Mucosa of stomach (tissue), 1 donor: Measurements from ENCODE around the gene MSH3.
"Not testable (repeated sequence)": the region's sequence is repeated elsewhere in the genome, so short reads cannot be mapped to it uniquely, and the experiment has no call there.

Source experiments
- H3K27me3 ChIP-seq: one replicate; pipeline ENCODE4 v1.7.0; 2013; ENCODE audit warnings: mild to moderate bottlenecking, low read length; ENCODE audit not compliant: control insufficient read depth, insufficient read depth
- H3K36me3 ChIP-seq: one replicate; pipeline ENCODE4 v1.7.0; 2013; ENCODE audit warnings: low read length; ENCODE audit not compliant: control insufficient read depth, insufficient read depth
- H3K4me1 ChIP-seq: one replicate; pipeline ENCODE4 v1.7.0; 2013; ENCODE audit warnings: mild to moderate bottlenecking, low read length; ENCODE audit not compliant: control insufficient read depth, insufficient read depth
- H3K4me3 ChIP-seq: one replicate; pipeline ENCODE4 v1.7.0; 2013; ENCODE audit warnings: low read length
- H3K9ac ChIP-seq: one replicate; pipeline ENCODE4 v1.7.0; 2013; ENCODE audit warnings: mild to moderate bottlenecking, low read length, moderate library complexity
- H3K9me3 ChIP-seq: one replicate; pipeline ENCODE4 v1.7.0; 2013; ENCODE audit warnings: mild to moderate bottlenecking, low read length, moderate library complexity; ENCODE audit not compliant: control insufficient read depth
- donor health status: Pancreatic carcinoma.

MSH3 gene

DNA sequence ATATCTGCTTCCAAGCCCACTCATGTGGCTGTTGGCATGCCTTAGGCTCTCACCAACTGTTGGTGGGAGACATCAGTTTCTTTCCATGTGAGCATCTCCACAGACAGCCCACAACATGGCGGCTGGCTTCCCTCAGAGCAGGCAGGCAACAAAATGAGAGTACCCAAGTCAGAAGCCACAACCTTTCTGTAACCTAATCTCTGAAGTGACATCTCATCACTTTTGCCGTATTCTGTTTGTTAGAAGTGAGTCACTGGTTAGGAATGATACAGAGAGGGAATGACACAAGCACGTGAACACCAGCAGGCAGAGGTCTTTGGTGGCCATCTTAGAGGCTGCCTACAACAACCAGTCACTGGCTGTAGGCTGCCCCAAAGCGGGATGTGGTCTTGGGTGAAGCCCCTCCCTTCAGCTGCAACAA is 217.1 kb downstream of the MSH3 start:
- no peaks in the 10 kb centered on the region for H3K4me1 ChIP-seq

DNA sequence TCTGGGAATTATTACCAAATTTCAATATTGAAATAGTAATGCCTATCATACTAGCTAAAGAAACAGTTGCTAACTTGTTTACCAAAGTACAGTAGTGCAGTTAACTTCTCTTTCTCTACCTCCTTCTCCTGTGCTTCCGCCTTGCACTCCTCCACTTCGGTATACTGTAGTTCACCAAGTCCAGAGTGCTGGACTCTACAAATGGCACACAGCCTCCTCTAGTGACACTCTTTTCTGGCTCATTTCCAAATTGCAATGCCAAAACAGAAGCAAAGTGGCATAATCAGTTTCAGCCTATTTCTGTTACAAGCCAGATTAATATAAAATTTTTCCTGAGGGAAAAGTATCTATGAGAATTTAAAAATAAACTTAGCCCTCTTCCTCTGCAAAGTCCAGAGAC is 219.7 kb downstream of the MSH3 start:
- no peaks in the 10 kb centered on the region for H3K4me1 ChIP-seq
- no peaks in the 10 kb centered on the region for H3K36me3 ChIP-seq
- no peaks in the 10 kb centered on the region for H3K27me3 ChIP-seq
- no peak overlapping the region for H3K4me3 ChIP-seq
- no peak overlapping the region for H3K9ac ChIP-seq
- no peaks in the 10 kb centered on the region for H3K9me3 ChIP-seq

More for the DNA sequence above, 217.1 kb downstream of the MSH3 start:
- Histone ChIP-seq H3K36me3 (no peaks in the 10 kb centered on the region), H3K4me3 (no peak overlapping the region), H3K9me3 (no peaks in the 10 kb centered on the region), H3K9ac (no peak overlapping the region), H3K27me3 (no peaks in the 10 kb centered on the region)

DNA sequence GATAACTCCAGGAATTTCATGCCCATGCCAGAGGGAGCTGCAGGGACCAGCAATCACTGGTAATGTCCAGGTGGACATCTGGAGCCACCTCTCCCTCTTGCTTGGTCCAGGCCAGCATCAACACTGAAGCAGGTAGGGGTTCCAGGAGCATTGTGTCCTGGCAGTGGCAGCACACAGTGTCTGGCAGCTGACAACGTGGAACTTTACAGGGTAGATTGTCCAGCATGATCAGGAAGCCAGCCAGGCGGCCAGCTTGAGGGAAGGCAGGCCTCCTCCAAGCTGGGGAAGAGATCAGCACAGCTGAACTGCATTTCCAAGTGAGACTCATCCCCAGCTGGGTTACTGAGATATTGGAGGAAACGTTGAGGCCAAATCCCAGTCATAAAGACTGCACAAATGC is 223.1 kb downstream of the MSH3 start:
- Histone ChIP-seq H3K4me1 (no peaks in the 10 kb centered on the region), H3K9ac (no peak overlapping the region), H3K27me3 (no peaks in the 10 kb centered on the region), H3K36me3 (no peaks in the 10 kb centered on the region), H3K9me3 (no peaks in the 10 kb centered on the region), H3K4me3 (no peak overlapping the region)

DNA sequence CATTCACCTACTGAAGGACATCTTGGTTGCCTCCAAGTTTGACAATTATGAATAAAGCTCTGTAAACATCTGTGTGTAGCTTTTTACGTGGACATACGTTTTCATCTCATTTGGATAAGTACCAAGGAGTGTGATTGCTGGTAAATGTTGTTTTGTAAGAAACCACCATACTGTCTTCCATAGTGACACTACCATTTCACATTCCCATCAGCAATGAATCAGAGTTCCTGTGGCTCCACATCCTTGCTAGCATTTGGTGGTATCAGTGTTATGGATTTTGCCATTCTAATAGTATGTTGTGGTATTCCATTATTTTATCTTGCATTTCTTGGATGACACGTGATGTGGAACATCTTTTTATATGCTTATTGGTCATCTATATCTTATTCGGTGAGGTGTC is 227.3 kb downstream of the MSH3 start:
- H3K9ac ChIP-seq, result no peak overlapping the region
- H3K36me3 ChIP-seq, result no peaks in the 10 kb centered on the region

DNA sequence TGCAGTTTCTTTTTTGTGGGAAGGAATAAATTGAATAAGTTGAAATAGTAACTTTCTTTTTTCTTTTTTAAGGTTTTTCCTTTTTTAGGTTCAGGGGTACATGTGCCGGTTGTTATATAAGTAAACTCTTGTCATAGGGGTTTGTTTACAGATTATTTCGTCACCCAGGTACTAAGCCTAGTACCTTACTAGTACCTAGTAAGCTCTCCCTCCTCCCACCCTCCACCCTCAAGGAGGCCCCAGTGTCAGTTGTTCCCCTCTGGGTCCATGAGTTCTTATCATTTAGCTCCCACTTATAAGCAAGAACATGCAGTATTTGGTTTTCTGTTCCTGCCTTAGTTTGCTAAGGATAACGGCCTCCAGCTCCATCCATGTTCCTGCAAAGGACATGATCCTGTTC is 228.9 kb downstream of the MSH3 start:
- not testable (repeated sequence) for H3K27me3 ChIP-seq, H3K36me3 ChIP-seq, H3K9ac ChIP-seq, H3K4me3 ChIP-seq, H3K9me3 ChIP-seq
- peaks cover 10% of the 10 kb centered on the region for H3K4me1 ChIP-seq

More for the DNA sequence above, 227.3 kb downstream of the MSH3 start:
- Histone ChIP-seq H3K27me3 (no peaks in the 10 kb centered on the region), H3K4me1 (peaks cover 10% of the 10 kb centered on the region), H3K9me3 (no peaks in the 10 kb centered on the region), H3K4me3 (no peak overlapping the region)

DNA sequence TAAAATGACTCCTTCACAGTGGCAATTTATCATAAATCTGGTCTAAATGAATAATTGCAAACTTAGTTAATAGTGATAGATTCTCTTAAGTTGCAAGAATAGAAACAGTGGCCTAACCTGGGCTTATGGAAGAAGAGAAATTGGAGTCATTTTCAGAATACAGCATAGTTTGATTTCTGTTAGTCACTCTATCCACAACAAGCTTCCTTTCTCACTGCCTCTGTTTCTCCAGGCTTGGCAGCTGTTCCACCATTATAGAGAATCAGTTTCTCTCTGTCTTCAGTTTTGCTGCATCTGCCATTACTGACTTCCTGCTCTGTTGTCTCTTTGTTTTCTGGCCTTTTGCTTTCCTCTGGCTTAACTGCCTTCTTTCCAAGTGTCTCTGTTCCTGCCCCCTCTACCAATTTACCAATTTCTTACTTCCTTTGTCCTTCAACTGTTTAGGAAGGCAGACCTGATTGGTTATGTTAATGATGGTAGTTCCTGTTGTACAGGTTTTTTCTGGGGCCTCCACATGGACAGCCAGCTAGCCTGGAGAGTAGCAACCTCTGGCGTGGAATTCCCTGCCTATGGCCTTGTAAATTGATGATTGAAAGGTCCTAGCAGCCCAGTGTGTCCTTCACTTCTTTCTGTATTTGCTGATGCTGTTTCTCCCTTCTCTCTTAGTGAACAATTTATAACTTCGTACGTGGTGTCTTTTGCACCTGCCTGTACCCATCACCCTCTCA is 229.8 kb downstream of the MSH3 start:
- Histone ChIP-seq H3K36me3 (no peaks in the 10 kb centered on the region), H3K9me3 (no peaks in the 10 kb centered on the region), H3K9ac (no peak overlapping the region), H3K4me1 (peaks cover 10% of the 10 kb centered on the region), H3K27me3 (no peaks in the 10 kb centered on the region), H3K4me3 (no peak overlapping the region)

DNA sequence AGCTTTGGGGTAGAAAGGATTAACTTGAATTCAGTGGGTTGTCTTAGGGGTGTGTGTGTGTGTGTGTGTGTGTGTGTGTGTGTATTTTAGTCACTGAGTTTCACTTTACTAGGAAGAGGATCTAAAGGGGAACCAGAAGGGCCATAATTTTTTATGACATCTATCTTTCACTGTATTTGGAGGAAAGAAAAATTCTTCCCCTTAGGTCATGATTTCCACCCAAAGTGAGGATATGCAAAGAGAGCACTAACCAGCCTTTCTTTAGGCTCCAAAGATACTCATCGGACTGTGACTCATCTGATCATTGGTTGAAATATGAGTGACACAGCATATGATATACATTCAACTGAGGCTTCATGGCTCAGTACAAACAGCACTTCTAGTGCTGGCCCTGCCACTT is 230.5 kb downstream of the MSH3 start:
- H3K27me3 ChIP-seq, result no peaks in the 10 kb centered on the region
- H3K36me3 ChIP-seq, result no peaks in the 10 kb centered on the region
- H3K4me3 ChIP-seq, result no peak overlapping the region
- H3K9me3 ChIP-seq, result no peaks in the 10 kb centered on the region
- peaks cover 10% of the 10 kb centered on the region for H3K4me1 ChIP-seq
- no peak overlapping the region for H3K9ac ChIP-seq

DNA sequence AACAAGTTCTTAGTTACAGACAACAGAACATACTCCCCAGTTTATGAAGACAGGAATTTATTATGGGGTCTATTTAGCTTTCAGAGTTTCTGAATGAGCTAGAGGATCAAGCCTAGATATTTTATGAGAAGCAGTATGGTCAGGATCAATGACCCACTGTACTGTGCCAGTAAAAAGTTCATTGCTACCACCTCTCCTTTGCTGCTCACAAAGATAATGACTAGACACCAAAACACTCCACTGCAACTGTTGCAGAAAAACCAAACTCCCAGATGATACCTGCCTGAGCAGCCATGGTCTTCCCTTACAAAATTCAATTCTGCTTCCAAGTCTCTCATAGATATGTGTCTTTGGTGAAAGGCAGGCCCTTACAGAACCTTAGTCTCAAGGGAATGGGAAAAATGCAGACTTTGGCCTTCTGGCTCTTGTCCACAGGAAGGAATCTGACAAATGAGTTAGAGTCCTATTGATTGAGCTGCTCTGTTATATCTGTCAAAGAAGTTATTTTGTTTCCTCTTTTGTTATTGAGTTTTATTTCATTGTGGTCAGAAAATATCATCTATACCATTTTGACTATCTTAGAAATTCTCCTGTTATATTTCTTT is 231.0 kb downstream of the MSH3 start:
- Histone ChIP-seq H3K9me3 (no peaks in the 10 kb centered on the region), H3K9ac (no peak overlapping the region), H3K4me1 (peaks cover 10% of the 10 kb centered on the region), H3K27me3 (no peaks in the 10 kb centered on the region), H3K36me3 (no peaks in the 10 kb centered on the region), H3K4me3 (no peak overlapping the region)

DNA sequence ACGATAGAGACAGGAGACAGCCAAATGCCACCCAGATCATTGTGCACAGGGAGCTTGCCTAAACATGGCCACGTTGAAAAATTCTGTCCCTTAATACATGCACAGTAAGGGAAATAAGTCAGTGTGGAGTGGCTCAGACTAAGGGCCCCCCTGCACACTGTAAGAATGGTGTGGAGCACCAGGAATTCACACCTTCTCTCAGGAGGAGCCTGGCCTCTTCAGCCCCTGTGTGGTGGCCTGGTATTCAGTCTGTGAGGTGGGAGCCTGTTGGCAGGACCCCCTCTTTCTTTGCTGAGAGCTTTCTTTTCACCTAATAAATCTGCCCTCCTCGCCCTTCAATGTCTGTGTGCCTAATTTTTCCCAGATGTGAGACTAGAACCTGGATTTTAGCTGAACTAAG is 239.6 kb downstream of the MSH3 start:
- H3K36me3 ChIP-seq, result no peaks in the 10 kb centered on the region
- no peaks in the 10 kb centered on the region for H3K9me3 ChIP-seq
- no peaks in the 10 kb centered on the region for H3K4me1 ChIP-seq
- H3K27me3 ChIP-seq, result no peaks in the 10 kb centered on the region
- H3K4me3 ChIP-seq, result no peak overlapping the region
- no peak overlapping the region for H3K9ac ChIP-seq

DNA sequence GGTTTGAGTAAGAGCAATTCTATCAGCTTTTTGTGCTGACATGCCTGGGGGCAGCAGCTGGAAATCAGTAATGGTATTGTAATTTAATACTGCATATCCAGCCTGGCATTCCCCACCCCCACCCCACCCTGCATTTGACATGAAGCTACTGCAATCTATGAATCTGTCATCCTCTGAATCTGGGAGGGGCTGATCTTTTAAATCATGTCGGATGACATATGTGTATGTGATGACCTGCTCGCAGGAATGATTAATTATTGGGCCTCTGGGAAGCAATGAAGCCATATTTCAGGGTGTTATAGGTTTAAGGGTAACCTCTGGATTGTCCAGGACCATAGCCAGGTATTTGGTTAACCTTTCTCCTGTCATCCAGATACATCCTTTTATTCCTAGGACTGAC is 241.1 kb downstream of the MSH3 start:
- no peaks in the 10 kb centered on the region for H3K9me3 ChIP-seq
- no peaks in the 10 kb centered on the region for H3K27me3 ChIP-seq
- H3K36me3 ChIP-seq, result no peaks in the 10 kb centered on the region
- H3K4me3 ChIP-seq, result no peak overlapping the region
- no peak overlapping the region for H3K9ac ChIP-seq
- H3K4me1 ChIP-seq, result no peaks in the 10 kb centered on the region

DNA sequence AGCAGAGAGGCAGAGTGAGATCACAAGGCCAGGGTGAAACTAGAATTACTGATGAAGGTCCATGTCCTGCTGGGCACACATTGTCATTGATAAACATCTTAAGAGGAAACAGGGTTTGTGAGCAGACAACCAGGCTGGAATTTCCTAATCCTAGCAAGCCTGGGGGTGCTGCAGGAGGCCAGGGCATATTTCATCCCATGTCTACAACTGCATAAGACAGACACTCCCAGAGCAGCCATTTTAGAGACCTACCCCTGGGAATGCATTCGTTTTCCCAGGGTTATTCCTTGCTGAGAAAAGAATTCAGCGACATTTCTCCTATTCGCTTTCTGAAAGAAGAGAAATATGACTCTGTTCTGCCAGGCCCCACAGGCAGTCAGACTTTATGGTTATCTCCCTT is 248.2 kb downstream of the MSH3 start:
- not testable (repeated sequence) for H3K9ac ChIP-seq, H3K27me3 ChIP-seq, H3K36me3 ChIP-seq, H3K9me3 ChIP-seq, H3K4me1 ChIP-seq, H3K4me3 ChIP-seq

DNA sequence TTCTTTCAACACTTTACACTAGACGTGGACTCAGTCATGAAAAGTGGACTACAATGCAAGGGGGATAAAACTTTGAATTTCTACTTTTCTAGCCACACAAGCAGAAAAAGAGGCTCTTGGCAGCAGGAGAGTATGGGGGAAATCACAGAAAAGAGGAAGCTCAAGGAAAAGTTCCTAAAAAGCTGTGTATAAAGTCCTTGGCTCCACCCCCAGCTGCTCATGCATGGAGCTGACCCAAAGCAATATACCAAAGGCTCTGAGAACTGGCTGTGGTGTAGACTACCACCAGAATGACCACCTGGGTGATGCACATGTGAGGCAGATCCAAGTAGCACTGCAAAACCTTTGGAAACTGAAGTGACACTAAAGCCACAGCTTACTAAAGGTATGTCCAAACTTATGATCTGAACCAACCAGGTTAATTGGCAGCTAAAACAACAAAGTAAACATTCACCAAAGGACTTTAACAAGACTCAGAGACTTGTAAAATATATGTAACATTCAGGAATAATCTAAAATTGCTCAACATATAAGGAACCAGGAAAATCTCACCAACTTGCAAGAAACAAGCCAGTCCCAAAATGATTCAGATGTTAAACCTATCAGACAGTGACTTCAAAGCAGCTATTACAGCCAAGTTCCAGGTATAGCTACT is 250.2 kb downstream of the MSH3 start:
- no peaks in the 10 kb centered on the region for H3K27me3 ChIP-seq
- H3K4me3 ChIP-seq, result no peak overlapping the region
- H3K4me1 ChIP-seq, result no peaks in the 10 kb centered on the region
- H3K9ac ChIP-seq, result no peak overlapping the region
- no peaks in the 10 kb centered on the region for H3K36me3 ChIP-seq
- H3K9me3 ChIP-seq, result no peaks in the 10 kb centered on the region
